ENCODE data around the gene SPNS3. TPM values are rescaled to one million over a fixed set of nuclear protein-coding genes. Genes with fewer than 3 reads are reported as not detected.

Gene SPNS3
- total and polyA plus RNA-seq, 4 donors, result 0.40 to 1.6 (median 0.52) TPM

GRCh38 chr17:4479340-4479981, 45.7 kb downstream of the SPNS3 start:
- Histone ChIP-seq H3K36me3 (ENCODE audit: control insufficient read depth in 4 of 4, insufficient read depth in 4 of 4, low read length in 4 of 4) (no peaks in the 10 kb centered on the region), H3K4me3 (no peak overlapping the region), H3K9me3 (ENCODE audit: control insufficient read depth in 4 of 4, insufficient read depth in 3 of 4, low read length in 3 of 4) (no peaks in the 10 kb centered on the region), H3K27me3 (ENCODE audit: control insufficient read depth in 3 of 3, insufficient read depth in 3 of 3, low read length in 2 of 3) (no peaks in the 10 kb centered on the region), H3K4me1 (ENCODE audit: control insufficient read depth in 5 of 5, insufficient read depth in 5 of 5, low read length in 5 of 5) (peaks cover 0 to 23% (median 10%) of the 10 kb centered on the region in 5 donors), H3K27ac (ENCODE audit: low read depth in 1 of 2, low read length in 1 of 2) (no peak overlapping the region), H3K9ac (ENCODE audit: insufficient read depth in 1 of 2, low read length in 2 of 2) (no peak overlapping the region)
- 88 to 93% methylated on average over 8 of the region's 8 CpGs for WGBS, 2 donors
- TF ChIP-seq CTCF (IDR thresholded peaks at IDR 0.05; ENCODE audit: control extremely low read depth, extremely low read depth), result no peak
- DNase-seq (no peak), ATAC-seq (ENCODE audit: insufficient read depth, low FRiP score) (no peak)

- peak overlapping the region in 1 of 2 donors; percentile 4 for H3K27ac ChIP-seq (ENCODE audit: low read depth in 1 of 2, low read length in 1 of 2)
These were observed 46.4 kb downstream of the SPNS3 start for GRCh38 chr17:4479982-4480751.

DNA sequence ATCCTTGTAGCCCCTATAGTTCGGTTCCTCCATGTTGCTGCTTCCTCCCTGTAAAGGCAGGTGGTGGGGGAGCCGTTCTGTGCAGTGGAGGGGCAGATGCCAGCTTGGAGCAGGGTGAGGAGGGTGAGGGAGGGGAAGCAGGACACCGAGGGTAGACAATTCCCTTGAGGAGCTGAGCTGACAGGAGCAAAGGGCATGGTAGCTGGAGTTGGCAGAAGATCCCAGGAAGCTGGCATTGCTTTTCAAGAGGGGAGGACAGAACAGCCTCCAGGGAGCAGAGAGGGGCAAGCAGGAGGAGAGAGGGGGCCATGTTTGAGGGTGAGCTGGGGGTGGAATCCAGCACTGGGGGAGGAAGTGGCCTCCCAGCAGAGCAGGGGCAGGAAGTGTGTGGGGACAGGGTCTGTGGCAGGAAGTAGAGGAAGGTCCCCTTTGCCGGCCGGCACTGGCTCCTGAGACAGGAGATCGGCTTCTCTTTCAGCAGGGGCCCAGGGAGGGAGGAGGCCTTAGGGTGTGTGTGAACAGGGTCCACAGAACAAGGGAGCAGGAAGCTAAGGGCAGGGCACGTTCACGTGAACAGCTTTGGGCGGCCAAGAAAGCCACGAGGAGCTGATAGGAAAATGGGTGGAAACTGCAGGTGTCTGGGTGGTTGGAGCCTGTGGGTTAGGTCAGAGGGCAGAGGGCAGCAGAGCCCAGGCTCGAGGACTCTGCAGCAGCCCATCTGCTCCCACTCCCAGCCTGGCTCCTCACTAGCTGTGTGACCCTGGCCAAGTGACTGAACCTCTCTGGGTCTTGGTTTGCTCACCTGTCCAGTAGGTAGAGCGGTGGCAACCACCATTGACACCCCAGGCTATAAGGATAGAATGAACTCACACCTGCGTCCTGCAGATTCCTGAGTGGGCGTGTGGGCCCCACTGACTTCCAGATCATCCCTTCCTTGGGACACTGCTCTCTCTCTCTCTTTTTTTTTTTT, 47.5 kb downstream of the SPNS3 start:
- ATAC-seq (ENCODE audit: insufficient read depth, low FRiP score), result no peak
- no peaks in the 10 kb centered on the region for H3K36me3 ChIP-seq (ENCODE audit: control insufficient read depth in 4 of 4, insufficient read depth in 4 of 4, low read length in 4 of 4)
- no peak for DNase-seq
- H3K4me3 ChIP-seq, result no peak overlapping the region
- H3K9me3 ChIP-seq (ENCODE audit: control insufficient read depth in 4 of 4, insufficient read depth in 3 of 4, low read length in 3 of 4), result no peaks in the 10 kb centered on the region
- H3K4me1 ChIP-seq (ENCODE audit: control insufficient read depth in 5 of 5, insufficient read depth in 5 of 5, low read length in 5 of 5), result peaks cover 0 to 21% (median 10%) of the 10 kb centered on the region in 5 donors
- no peak overlapping the region for H3K9ac ChIP-seq (ENCODE audit: insufficient read depth in 1 of 2, low read length in 2 of 2)
- 19 to 27% methylated on average over 14 of the region's 14 CpGs for WGBS, 2 donors
- H3K27ac ChIP-seq (ENCODE audit: low read depth in 1 of 2, low read length in 1 of 2), result peak overlapping the region in 1 of 2 donors; percentile 29
- H3K27me3 ChIP-seq (ENCODE audit: control insufficient read depth in 3 of 3, insufficient read depth in 3 of 3, low read length in 2 of 3), result no peaks in the 10 kb centered on the region
- no peak for TF ChIP-seq CTCF (IDR thresholded peaks at IDR 0.05; ENCODE audit: control extremely low read depth, extremely low read depth)

More at GRCh38 chr17:4479982-4480751, 46.4 kb downstream of the SPNS3 start:
- Histone ChIP-seq H3K9ac (ENCODE audit: insufficient read depth in 1 of 2, low read length in 2 of 2) (no peak overlapping the region), H3K9me3 (ENCODE audit: control insufficient read depth in 4 of 4, insufficient read depth in 3 of 4, low read length in 3 of 4) (no peaks in the 10 kb centered on the region), H3K36me3 (ENCODE audit: control insufficient read depth in 4 of 4, insufficient read depth in 4 of 4, low read length in 4 of 4) (no peaks in the 10 kb centered on the region), H3K4me3 (no peak overlapping the region), H3K4me1 (ENCODE audit: control insufficient read depth in 5 of 5, insufficient read depth in 5 of 5, low read length in 5 of 5) (peaks cover 0 to 25% (median 10%) of the 10 kb centered on the region in 5 donors), H3K27me3 (ENCODE audit: control insufficient read depth in 3 of 3, insufficient read depth in 3 of 3, low read length in 2 of 3) (no peaks in the 10 kb centered on the region)
- DNase-seq, result no peak
- no peak for TF ChIP-seq CTCF (IDR thresholded peaks at IDR 0.05; ENCODE audit: control extremely low read depth, extremely low read depth)
- ATAC-seq (ENCODE audit: insufficient read depth, low FRiP score), result no peak
- WGBS, 2 donors, result 53 to 55% methylated on average over 13 of the region's 13 CpGs
